Measurements from ENCODE around the gene RBM47. TPM values are rescaled to one million over a fixed set of nuclear protein-coding genes. Genes with fewer than 3 reads are reported as not detected.

The RBM47 gene
- total RNA-seq (1.8 and 2.3 TPM in 2 replicates), polyA plus RNA-seq (0.14 and 0.73 TPM in 2 replicates), polyA minus RNA-seq (ENCODE audit: low replicate concordance) (not detected in 2 replicates)
- 0.07 and 0.41 TPM in 2 replicates for polyA plus RNA-seq (2012)

DNA sequence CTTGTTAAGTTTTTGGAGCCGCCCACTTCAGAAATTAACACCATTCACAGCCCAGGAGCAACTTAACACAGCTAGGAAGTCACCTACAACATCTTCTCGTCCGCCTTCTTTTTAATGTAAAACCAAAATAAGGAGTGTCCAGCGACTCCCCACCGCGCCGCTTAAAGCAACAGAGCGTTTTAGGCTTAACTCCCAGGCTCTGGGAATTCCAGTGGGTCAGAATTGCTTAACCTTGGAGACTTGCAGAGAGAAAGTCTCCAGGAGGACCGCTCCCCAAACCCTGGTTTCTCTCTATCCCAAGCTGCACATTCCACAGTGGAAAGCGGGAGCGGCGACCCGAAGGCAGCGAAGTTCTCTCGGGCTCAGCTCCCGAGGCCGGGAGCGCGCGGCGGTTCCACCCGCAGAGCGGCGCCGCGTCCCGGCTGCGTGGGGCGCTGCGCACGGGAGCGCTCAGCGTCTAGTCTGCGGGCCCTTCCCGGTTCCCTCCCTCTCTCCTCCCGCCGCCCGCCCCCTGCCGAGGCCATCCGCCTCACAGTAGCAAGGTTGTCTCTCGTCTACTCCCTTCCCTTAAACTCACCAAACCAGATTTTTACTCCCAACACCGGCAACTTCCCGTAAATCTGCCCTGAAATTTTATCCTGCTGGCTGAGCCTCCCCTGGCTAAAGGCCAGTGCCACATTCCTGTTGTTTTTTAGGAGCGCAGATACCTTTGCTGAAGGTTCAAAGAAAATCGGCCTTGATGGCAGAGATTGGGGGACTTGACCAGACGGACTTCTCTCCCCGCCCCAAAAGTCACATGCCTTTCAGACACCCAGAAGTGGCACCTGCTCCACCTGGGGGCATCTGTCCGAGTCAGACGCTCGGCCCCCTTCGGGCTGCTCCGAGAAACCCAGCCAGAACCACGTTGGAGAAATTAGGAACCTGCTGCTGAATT lies at the start of gene RBM47:
RBM47 (minus strand) TSS at position 464 of the 934 bp plus-strand sequence. CDS start 190,971 bp downstream, outside the sequence.
- DNase-seq (ENCODE audit: low read depth in 2 of 2) = peak; percentile 44 to 60
- Histone ChIP-seq H4K20me1 (ENCODE audit: control insufficient read depth, extremely low read depth, insufficient read depth, low read length) (no peaks in the 10 kb centered on the region), H3K4me1 (ENCODE audit: control insufficient read depth, extremely low read depth, insufficient read depth, low read length) (no peaks in the 10 kb centered on the region), H3K36me3 (ENCODE audit: control insufficient read depth, insufficient read depth, low read length) (no peaks in the 10 kb centered on the region), H3K9me3 (ENCODE audit: control insufficient read depth, insufficient read depth, low read depth, low read length) (no peaks in the 10 kb centered on the region), H3K79me2 (ENCODE audit: control insufficient read depth, insufficient read depth, low read length) (no peaks in the 10 kb centered on the region), H3K4me3 (replicated peaks in 1 of 4; ENCODE audit: control extremely low read depth in 1 of 4, insufficient read depth in 1 of 4, low read depth in 3 of 4, low read length in 4 of 4) (peak within 1 kb of the TSS; percentile 64 to 83 (median 66)), H3K27me3 (ENCODE audit: control insufficient read depth, insufficient read depth, low read length) (no peaks in the 10 kb centered on the region), H2AFZ (ENCODE audit: low read length) (peak within 1 kb of the TSS; percentile 75), H3K9ac (ENCODE audit: insufficient read depth, low read length) (peak within 1 kb of the TSS; percentile 16), H3K4me2 (ENCODE audit: extremely low read depth, insufficient read depth, low read length) (peak within 1 kb of the TSS; percentile 98), H3K27ac (ENCODE audit: insufficient read depth, low read length) (no peak within 1 kb of the TSS)
- no peak for TF ChIP-seq EZH2 (IDR thresholded peaks at IDR 0.05; ENCODE audit: low read length, missing control alignments)
- TF ChIP-seq, protein P1, sequence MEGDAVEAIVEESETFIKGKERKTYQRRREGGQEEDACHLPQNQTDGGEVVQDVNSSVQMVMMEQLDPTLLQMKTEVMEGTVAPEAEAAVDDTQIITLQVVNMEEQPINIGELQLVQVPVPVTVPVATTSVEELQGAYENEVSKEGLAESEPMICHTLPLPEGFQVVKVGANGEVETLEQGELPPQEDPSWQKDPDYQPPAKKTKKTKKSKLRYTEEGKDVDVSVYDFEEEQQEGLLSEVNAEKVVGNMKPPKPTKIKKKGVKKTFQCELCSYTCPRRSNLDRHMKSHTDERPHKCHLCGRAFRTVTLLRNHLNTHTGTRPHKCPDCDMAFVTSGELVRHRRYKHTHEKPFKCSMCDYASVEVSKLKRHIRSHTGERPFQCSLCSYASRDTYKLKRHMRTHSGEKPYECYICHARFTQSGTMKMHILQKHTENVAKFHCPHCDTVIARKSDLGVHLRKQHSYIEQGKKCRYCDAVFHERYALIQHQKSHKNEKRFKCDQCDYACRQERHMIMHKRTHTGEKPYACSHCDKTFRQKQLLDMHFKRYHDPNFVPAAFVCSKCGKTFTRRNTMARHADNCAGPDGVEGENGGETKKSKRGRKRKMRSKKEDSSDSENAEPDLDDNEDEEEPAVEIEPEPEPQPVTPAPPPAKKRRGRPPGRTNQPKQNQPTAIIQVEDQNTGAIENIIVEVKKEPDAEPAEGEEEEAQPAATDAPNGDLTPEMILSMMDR (conservative IDR thresholded peaks at IDR 0.05 in 1 of 2, IDR thresholded peaks at IDR 0.05 in 1 of 2; ENCODE audit: low read depth in 1 of 2, low read length in 2 of 2) = peak in 1 of 2 donors; percentile 1

DNA sequence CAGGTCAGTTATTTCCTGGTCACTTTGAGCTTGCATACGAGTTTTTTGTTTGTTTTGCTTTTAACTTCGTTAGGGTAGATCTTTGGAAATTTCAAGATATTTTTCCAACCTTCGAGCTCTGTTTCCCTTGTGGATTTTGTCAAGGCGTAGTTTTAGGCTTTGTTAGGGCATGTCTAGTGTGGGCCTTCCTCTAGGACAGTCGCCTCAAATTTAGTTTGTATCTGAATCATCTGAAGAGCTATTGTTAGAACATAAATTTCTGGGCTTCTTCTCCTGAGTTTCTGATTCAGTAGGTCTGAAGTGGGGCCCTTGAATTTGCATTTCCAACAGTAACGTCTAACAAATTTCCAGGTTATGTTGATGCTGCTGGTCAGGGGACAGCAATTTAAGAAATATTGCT lies 48.8 kb upstream of the RBM47 start:
- Histone ChIP-seq H3K27ac (ENCODE audit: insufficient read depth, low read length) (no peak overlapping the region), H3K4me3 (replicated peaks in 1 of 4; ENCODE audit: control extremely low read depth in 1 of 4, insufficient read depth in 1 of 4, low read depth in 3 of 4, low read length in 4 of 4) (no peak overlapping the region), H3K9ac (ENCODE audit: insufficient read depth, low read length) (no peak overlapping the region), H3K4me2 (ENCODE audit: extremely low read depth, insufficient read depth, low read length) (no peak overlapping the region), H3K4me1 (ENCODE audit: control insufficient read depth, extremely low read depth, insufficient read depth, low read length) (no peaks in the 10 kb centered on the region), H3K27me3 (ENCODE audit: control insufficient read depth, insufficient read depth, low read length) (no peaks in the 10 kb centered on the region), H3K36me3 (ENCODE audit: control insufficient read depth, insufficient read depth, low read length) (no peaks in the 10 kb centered on the region), H2AFZ (ENCODE audit: low read length) (no peak overlapping the region), H4K20me1 (ENCODE audit: control insufficient read depth, extremely low read depth, insufficient read depth, low read length) (no peaks in the 10 kb centered on the region), H3K9me3 (ENCODE audit: control insufficient read depth, insufficient read depth, low read depth, low read length) (no peaks in the 10 kb centered on the region), H3K79me2 (ENCODE audit: control insufficient read depth, insufficient read depth, low read length) (no peaks in the 10 kb centered on the region)
- TF ChIP-seq, protein P1 (conservative IDR thresholded peaks at IDR 0.05 in 1 of 2, IDR thresholded peaks at IDR 0.05 in 1 of 2; ENCODE audit: low read depth in 1 of 2, low read length in 2 of 2) = no peak
- no peak for TF ChIP-seq EZH2 (IDR thresholded peaks at IDR 0.05; ENCODE audit: low read length, missing control alignments)
- no peak for DNase-seq (ENCODE audit: low read depth in 2 of 2)

DNA sequence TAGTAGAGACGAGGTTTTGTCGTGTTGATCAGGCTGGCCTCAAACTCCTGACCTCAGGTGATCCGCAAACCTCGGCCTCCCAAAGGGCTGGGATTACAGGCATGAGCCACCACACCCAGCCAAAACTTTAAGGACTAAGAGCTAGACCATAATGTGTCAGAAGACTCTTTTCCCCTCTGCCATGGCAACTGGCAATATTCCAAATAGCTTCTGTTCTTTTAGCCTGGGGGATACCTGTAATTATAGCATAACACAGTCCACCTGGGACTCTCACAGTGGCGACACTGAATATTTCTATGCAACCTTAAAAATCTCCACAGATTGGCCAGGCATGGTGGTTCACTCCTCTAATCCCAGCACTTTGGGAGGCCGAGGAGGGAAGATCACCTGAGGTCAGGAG lies 45.5 kb upstream of the RBM47 start:
- H3K27ac ChIP-seq (ENCODE audit: insufficient read depth, low read length) = no peak overlapping the region
- no peaks in the 10 kb centered on the region for H3K27me3 ChIP-seq (ENCODE audit: control insufficient read depth, insufficient read depth, low read length)
- no peak overlapping the region for H2AFZ ChIP-seq (ENCODE audit: low read length)
- H3K9me3 ChIP-seq (ENCODE audit: control insufficient read depth, insufficient read depth, low read depth, low read length) = no peaks in the 10 kb centered on the region
- H3K9ac ChIP-seq (ENCODE audit: insufficient read depth, low read length) = no peak overlapping the region
- no peak overlapping the region for H3K4me2 ChIP-seq (ENCODE audit: extremely low read depth, insufficient read depth, low read length)
- H4K20me1 ChIP-seq (ENCODE audit: control insufficient read depth, extremely low read depth, insufficient read depth, low read length) = no peaks in the 10 kb centered on the region
- H3K4me1 ChIP-seq (ENCODE audit: control insufficient read depth, extremely low read depth, insufficient read depth, low read length) = no peaks in the 10 kb centered on the region
- no peaks in the 10 kb centered on the region for H3K36me3 ChIP-seq (ENCODE audit: control insufficient read depth, insufficient read depth, low read length)
- no peaks in the 10 kb centered on the region for H3K79me2 ChIP-seq (ENCODE audit: control insufficient read depth, insufficient read depth, low read length)
- TF ChIP-seq EZH2 (IDR thresholded peaks at IDR 0.05; ENCODE audit: low read length, missing control alignments) = no peak
- TF ChIP-seq, protein P1 (conservative IDR thresholded peaks at IDR 0.05 in 1 of 2, IDR thresholded peaks at IDR 0.05 in 1 of 2; ENCODE audit: low read depth in 1 of 2, low read length in 2 of 2) = no peak
- no peak overlapping the region for H3K4me3 ChIP-seq (replicated peaks in 1 of 4; ENCODE audit: control extremely low read depth in 1 of 4, insufficient read depth in 1 of 4, low read depth in 3 of 4, low read length in 4 of 4)
- no peak for DNase-seq (ENCODE audit: low read depth in 2 of 2)
